ENCODE measurements around the gene NUSAP1.
"Not testable (repeated sequence)": the region's sequence is repeated elsewhere in the genome, so short reads cannot be mapped to it uniquely, and the experiment has no call there.

The NUSAP1 gene

GRCh38 chr15:41307679-41308078, 25.0 kb upstream of the NUSAP1 start:
- H3K4me3 ChIP-seq (ENCODE audit: control insufficient read depth, low read depth, low read length): no peak overlapping the region
- DNase-seq (ENCODE audit: low read depth): no peak
- TF ChIP-seq, protein P1, sequence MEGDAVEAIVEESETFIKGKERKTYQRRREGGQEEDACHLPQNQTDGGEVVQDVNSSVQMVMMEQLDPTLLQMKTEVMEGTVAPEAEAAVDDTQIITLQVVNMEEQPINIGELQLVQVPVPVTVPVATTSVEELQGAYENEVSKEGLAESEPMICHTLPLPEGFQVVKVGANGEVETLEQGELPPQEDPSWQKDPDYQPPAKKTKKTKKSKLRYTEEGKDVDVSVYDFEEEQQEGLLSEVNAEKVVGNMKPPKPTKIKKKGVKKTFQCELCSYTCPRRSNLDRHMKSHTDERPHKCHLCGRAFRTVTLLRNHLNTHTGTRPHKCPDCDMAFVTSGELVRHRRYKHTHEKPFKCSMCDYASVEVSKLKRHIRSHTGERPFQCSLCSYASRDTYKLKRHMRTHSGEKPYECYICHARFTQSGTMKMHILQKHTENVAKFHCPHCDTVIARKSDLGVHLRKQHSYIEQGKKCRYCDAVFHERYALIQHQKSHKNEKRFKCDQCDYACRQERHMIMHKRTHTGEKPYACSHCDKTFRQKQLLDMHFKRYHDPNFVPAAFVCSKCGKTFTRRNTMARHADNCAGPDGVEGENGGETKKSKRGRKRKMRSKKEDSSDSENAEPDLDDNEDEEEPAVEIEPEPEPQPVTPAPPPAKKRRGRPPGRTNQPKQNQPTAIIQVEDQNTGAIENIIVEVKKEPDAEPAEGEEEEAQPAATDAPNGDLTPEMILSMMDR (IDR thresholded peaks at IDR 0.05; ENCODE audit: control insufficient read depth, insufficient read depth, low read depth, low read length, missing control alignments): no peak

GRCh38 chr15:41309226-41309905, 23.3 kb upstream of the NUSAP1 start:
- no peak overlapping the region for H3K4me3 ChIP-seq (ENCODE audit: control insufficient read depth, low read depth, low read length)
- DNase-seq (ENCODE audit: low read depth): no peak
- TF ChIP-seq, protein P1 (IDR thresholded peaks at IDR 0.05; ENCODE audit: control insufficient read depth, insufficient read depth, low read depth, low read length, missing control alignments): no peak

DNA sequence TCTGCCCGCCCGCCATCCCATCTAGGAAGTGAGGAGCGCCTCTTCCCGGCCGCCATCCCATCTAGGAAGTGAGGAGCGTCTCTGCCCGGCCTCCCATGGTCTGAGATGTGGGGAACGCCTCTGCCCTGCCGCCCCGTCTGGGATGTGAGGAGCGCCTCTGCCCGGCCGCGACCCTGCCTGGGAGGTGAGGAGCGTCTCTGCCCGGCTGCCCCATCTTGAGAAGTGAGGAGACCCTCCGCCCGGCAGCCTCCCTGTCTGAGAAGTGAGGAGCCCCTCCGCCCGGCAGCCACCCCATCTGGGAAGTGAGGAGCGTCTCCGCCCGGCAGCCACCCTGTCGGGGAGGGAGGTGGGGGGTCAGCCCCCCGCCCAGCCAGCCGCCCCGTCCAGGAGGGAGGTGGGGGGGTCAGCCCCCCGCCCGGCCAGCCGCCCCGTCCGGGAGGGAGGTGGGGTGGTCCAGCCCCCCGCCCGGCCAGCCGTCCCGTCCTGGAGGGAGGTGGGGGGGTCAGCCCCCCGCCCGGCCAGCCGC, 11.8 kb upstream of the NUSAP1 start:
- DNase-seq (ENCODE audit: low read depth); H3K4me3 ChIP-seq (ENCODE audit: control insufficient read depth, low read depth, low read length): not testable (repeated sequence)

GRCh38 chr15:41323611-41324010, 9.1 kb upstream of the NUSAP1 start:
- H3K4me3 ChIP-seq (ENCODE audit: control insufficient read depth, low read depth, low read length): no peak overlapping the region
- no peak for DNase-seq (ENCODE audit: low read depth)
- TF ChIP-seq, protein P1 (IDR thresholded peaks at IDR 0.05; ENCODE audit: control insufficient read depth, insufficient read depth, low read depth, low read length, missing control alignments): no peak

GRCh38 chr15:41331281-41331680, 1.4 kb upstream of the NUSAP1 start:
- no peak overlapping the region; the same call in 1 of the 2 replicates for H3K4me3 ChIP-seq (ENCODE audit: control insufficient read depth, low read depth, low read length)

DNA sequence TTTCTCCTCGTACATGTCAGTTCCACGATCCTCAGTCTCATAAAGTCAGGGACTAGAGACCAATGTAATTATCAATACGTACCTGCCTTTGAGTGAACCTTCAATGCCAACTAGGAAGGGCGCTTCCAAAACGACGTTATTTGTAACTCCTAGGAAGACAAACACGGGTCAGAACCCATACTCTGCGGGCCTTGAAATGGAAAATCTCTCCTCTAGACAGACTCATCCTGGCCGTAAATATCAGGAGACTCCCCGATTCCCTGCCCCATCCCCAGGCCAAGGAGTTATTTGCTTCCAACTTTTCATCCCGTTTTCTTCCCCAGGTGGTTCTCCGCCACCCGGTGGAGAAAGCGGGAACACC, 868 bp upstream of the NUSAP1 start:
- H3K4me3 ChIP-seq (ENCODE audit: control insufficient read depth, low read depth, low read length): peak overlapping the region; percentile 82
- TF ChIP-seq, protein P1 (IDR thresholded peaks at IDR 0.05; ENCODE audit: control insufficient read depth, insufficient read depth, low read depth, low read length, missing control alignments): peak; percentile 80
- no peak for DNase-seq (ENCODE audit: low read depth)

More at GRCh38 chr15:41331281-41331680, 1.4 kb upstream of the NUSAP1 start:
- DNase-seq (ENCODE audit: low read depth): no peak
- TF ChIP-seq, protein P1 (IDR thresholded peaks at IDR 0.05; ENCODE audit: control insufficient read depth, insufficient read depth, low read depth, low read length, missing control alignments): no peak

DNA sequence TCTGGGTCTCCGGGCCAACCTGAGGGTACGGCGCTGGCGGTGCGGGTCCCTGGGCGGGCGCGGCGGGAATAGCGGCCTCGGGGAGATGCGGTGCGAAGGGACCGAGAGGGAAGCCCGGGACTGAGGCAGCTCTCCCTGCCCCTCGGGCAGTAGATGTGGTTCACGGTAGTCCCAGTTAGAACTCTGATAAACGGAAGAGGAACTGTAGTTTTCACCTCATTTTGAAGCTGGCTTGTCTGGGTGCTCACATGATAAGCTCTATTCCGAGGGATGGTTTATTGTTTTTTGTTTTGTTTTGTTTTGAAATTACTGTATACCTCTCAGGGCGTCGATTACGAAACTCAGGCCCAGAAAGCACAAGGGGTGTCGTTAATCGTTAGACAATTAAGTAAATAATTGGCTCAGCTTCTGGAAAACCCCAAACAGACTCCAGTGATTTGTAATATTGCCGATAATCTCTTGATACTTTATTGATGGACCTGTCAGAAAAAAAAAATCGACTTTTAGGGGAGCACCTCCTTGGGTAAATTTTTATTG, 413 bp downstream of the NUSAP1 start:
- peak overlapping the region; percentile 82 for H3K4me3 ChIP-seq (ENCODE audit: control insufficient read depth, low read depth, low read length)
- no peak for DNase-seq (ENCODE audit: low read depth)
- TF ChIP-seq, protein P1 (IDR thresholded peaks at IDR 0.05; ENCODE audit: control insufficient read depth, insufficient read depth, low read depth, low read length, missing control alignments): no peak
